Caco-2 (cell line): Measurements from ENCODE around the gene EIF4ENIF1. TPM values are rescaled to one million over a fixed set of nuclear protein-coding genes. Genes with fewer than 3 reads are reported as not detected.
"Not testable (repeated sequence)": the region's sequence is repeated elsewhere in the genome, so short reads cannot be mapped to it uniquely, and the experiment has no call there.

Experiments
- BruUV-seq: library from RNA; stranded (reverse); fragments of 400-500 nt; replicated peaks from 2 replicates; lab custom pipeline; 2021; lab: Mats Ljungman, UMichigan
- CTCF ChIA-PET: fragments of 300-600 bp; sonication (Branson Sonifier 250); formaldehyde crosslinking; loops from one replicate; lab custom pipeline; 2022; ENCODE audit warnings: antibody characterized with exemption; lab: Charles Lee
- POLR2A ChIA-PET: fragments of 300-600 bp; sonication (Branson Sonifier 250); formaldehyde crosslinking; loops from one replicate; lab custom pipeline; 2022; ENCODE audit warnings: antibody characterized with exemption; lab: Charles Lee
- DNase-seq, 2 experiments: peaks; one replicate each; pipeline versions ENCODE4 v3.0.0 to v3.0.0-alpha.2; 2020 to 2022
- H3K27me3 ChIP-seq: replicated peaks from 2 replicates; pipeline ENCODE4 v1.6.0; 2011; ENCODE audit warnings: low read length; ENCODE audit not compliant: control insufficient read depth, insufficient read depth
- H3K36me3 ChIP-seq: 2 replicates; pipeline ENCODE4 v1.5.1; 2011; ENCODE audit warnings: low read length; ENCODE audit not compliant: control insufficient read depth, insufficient read depth
- H3K4me1 ChIP-seq: fragments of 250-450 bp; sonication (Bioruptor Pico); 2 replicates; pipeline ENCODE4 v1.5.1; 2020; ENCODE audit warnings: mild to moderate bottlenecking
- H3K4me3 ChIP-seq: 2 replicates; pipeline ENCODE4 v1.5.1; 2011; ENCODE audit warnings: low read depth, mild to moderate bottlenecking, control low read depth, low read length
- H3K9me3 ChIP-seq: fragments of 250-450 bp; sonication (Bioruptor Pico); 2 replicates; pipeline ENCODE4 v1.5.1; 2020; ENCODE audit warnings: mild to moderate bottlenecking, moderate library complexity
- H3K27ac Mint-ChIP-seq: one replicate; pipeline ENCODE4 v1.8.0; 2022; ENCODE audit warnings: mixed read lengths; ENCODE audit not compliant: unreplicated experiment
- H3K27me3 Mint-ChIP-seq: one replicate; pipeline ENCODE4 v1.8.0; 2022; ENCODE audit warnings: mixed read lengths; ENCODE audit not compliant: insufficient read depth, unreplicated experiment
- H3K36me3 Mint-ChIP-seq: one replicate; pipeline ENCODE4 v1.8.0; 2022; ENCODE audit warnings: mild to moderate bottlenecking, mixed read lengths; ENCODE audit not compliant: insufficient read depth, unreplicated experiment
- H3K4me1 Mint-ChIP-seq: one replicate; pipeline ENCODE4 v1.8.0; 2022; ENCODE audit warnings: low read depth, mixed read lengths; ENCODE audit not compliant: unreplicated experiment
- H3K4me3 Mint-ChIP-seq: one replicate; pipeline ENCODE4 v1.8.0; 2022; ENCODE audit warnings: mild to moderate bottlenecking, moderate library complexity, mixed read lengths; ENCODE audit not compliant: unreplicated experiment
- H3K9me3 Mint-ChIP-seq: one replicate; pipeline ENCODE4 v1.8.0; 2022; ENCODE audit warnings: mixed read lengths; ENCODE audit not compliant: unreplicated experiment
- CTCF ChIP-seq, 2 experiments: fragments of 200-600 bp in 1 of 2; IDR thresholded peaks; 1 replicate in 1 of 2; 2 replicates in 1 of 2; pipeline versions ENCODE4 v1.5.1 to v1.8.0; 2011 to 2022; ENCODE audit warnings: antibody characterized with exemption in 1 of 2, control low read depth in 1 of 2, inconsistent platforms in 1 of 2, low read depth in 1 of 2, low read length in 1 of 2, mild to moderate bottlenecking in 1 of 2, moderate library complexity in 1 of 2; ENCODE audit not compliant: insufficient read depth in 1 of 2, severe bottlenecking in 1 of 2, unreplicated experiment in 1 of 2
- intact Hi-C: fragments of 100-400 bp; cut with micrococcal nuclease; formaldehyde crosslinking; loops from one replicate; pipeline ENCODE4 v1.10.0; 2022; ENCODE audit not compliant: unreplicated experiment
- total RNA-seq: library from RNA; stranded (reverse); gene quantifications from 2 replicates; pipeline ENCODE4 v1.2.3, GENCODE V29; 2022

Gene EIF4ENIF1
- total RNA-seq, 1 experiment from 2014 or later: 39.7 TPM

- no peaks in the 10 kb centered on the region for H3K9me3 Mint-ChIP-seq
- no peaks in the 10 kb centered on the region for H3K4me1 Mint-ChIP-seq
- Histone ChIP-seq H3K4me1 (peaks cover 5% of the 10 kb centered on the region; the same call in 1 of the 2 replicates), H3K36me3 (no peaks in the 10 kb centered on the region), H3K4me3 (peak overlapping the region; percentile 74), H3K27me3 (no peaks in the 10 kb centered on the region), H3K9me3 (no peaks in the 10 kb centered on the region)
- BruUV-seq: no TSS peak
- POLR2A ChIA-PET: no interaction called here
- H3K36me3 Mint-ChIP-seq: peaks cover 2% of the 10 kb centered on the region
- intact Hi-C loops: no loop called here
- H3K27ac Mint-ChIP-seq: no peak overlapping the region
- no peak for DNase-seq
- CTCF ChIA-PET: no interaction called here
- no peaks in the 10 kb centered on the region for H3K27me3 Mint-ChIP-seq
- peak overlapping the region; percentile 88 for H3K4me3 Mint-ChIP-seq
- TF ChIP-seq CTCF (IDR thresholded peaks at IDR 0.05; ENCODE audit: insufficient read depth in 1 of 2, low read depth in 1 of 2, low read length in 1 of 2, severe bottlenecking in 1 of 2, unreplicated experiment in 1 of 2): no peak
Measured at GRCh38 chr22:31495343-31495742, 5.7 kb upstream of the EIF4ENIF1 start.

GRCh38 chr22:31493355-31493754 lies 3.7 kb upstream of the EIF4ENIF1 start:
- H3K4me3 Mint-ChIP-seq, H3K27me3 Mint-ChIP-seq, CTCF ChIA-PET, H3K9me3 Mint-ChIP-seq, H3K36me3 Mint-ChIP-seq, H3K36me3 ChIP-seq, H3K9me3 ChIP-seq, DNase-seq, H3K27ac Mint-ChIP-seq, POLR2A ChIA-PET, intact Hi-C loops, BruUV-seq, H3K4me3 ChIP-seq, H3K4me1 Mint-ChIP-seq, H3K4me1 ChIP-seq, H3K27me3 ChIP-seq: not testable (repeated sequence)

- BruUV-seq: no TSS peak
- POLR2A ChIA-PET: no interaction called here
Measured at GRCh38 chr22:31492151-31492550, 2.5 kb upstream of the EIF4ENIF1 start.

More at GRCh38 chr22:31492151-31492550, 2.5 kb upstream of the EIF4ENIF1 start:
- Histone ChIP-seq H3K4me1 (peaks cover 14% of the 10 kb centered on the region), H3K4me3 (no peak overlapping the region), H3K27me3 (no peaks in the 10 kb centered on the region), H3K9me3 (no peaks in the 10 kb centered on the region), H3K36me3 (no peaks in the 10 kb centered on the region)
- TF ChIP-seq CTCF (IDR thresholded peaks at IDR 0.05; ENCODE audit: insufficient read depth in 1 of 2, low read depth in 1 of 2, low read length in 1 of 2, severe bottlenecking in 1 of 2, unreplicated experiment in 1 of 2): no peak
- H3K9me3 Mint-ChIP-seq: no peaks in the 10 kb centered on the region
- intact Hi-C loops: no loop called here
- CTCF ChIA-PET: no interaction called here
- H3K4me1 Mint-ChIP-seq: no peaks in the 10 kb centered on the region
- H3K27me3 Mint-ChIP-seq: no peaks in the 10 kb centered on the region
- no peak for DNase-seq
- no peak overlapping the region for H3K4me3 Mint-ChIP-seq
- H3K36me3 Mint-ChIP-seq: peaks cover 11% of the 10 kb centered on the region
- no peak overlapping the region for H3K27ac Mint-ChIP-seq
